Astrocyte of the cerebellum (primary cell): ENCODE data around the gene FCF1.

ENCODE experiments used
- DNase-seq: peaks from one replicate; pipeline ENCODE4 v3.0.0-alpha.2; 2011; ENCODE audit warnings: low read depth
- H3K4me3 ChIP-seq: 2 replicates; pipeline ENCODE4 v1.5.1; 2011; ENCODE audit warnings: mild to moderate bottlenecking, low read depth, low read length, moderate library complexity
- in situ Hi-C: cut with HindIII; loops from 2 replicates; pipeline ENCODE4 v1.10.0; 2017; ENCODE audit warnings: low sequenced_read_pairs
- TF ChIP-seq, protein P1 (sequence below): IDR thresholded peaks from 2 replicates; pipeline ENCODE4 v1.5.1; 2012; ENCODE audit warnings: low read length, low read depth, moderate library complexity, mild to moderate bottlenecking; ENCODE audit errors: missing control alignments

FCF1 gene

DNA sequence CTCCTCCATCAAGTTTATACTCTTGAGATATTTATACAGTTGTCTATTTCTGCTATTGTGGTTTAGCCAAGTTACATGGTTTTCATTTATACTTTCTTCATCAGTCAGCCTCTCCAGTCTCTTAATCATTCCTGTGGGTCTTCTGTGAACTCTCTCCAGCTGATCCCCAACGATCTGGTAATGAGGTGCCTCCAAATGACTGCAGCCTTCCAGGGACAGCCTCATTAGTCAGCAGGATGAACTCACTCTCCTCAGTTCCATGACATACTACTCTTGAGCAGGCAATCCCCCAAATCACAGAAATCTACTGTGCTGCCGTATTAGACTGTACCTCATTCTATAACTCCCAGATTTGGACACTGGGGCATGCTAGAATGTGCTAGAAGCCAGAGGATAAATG is 15.4 kb upstream of the FCF1 start:
- in situ Hi-C loops: no loop called here
- TF ChIP-seq, protein P1, sequence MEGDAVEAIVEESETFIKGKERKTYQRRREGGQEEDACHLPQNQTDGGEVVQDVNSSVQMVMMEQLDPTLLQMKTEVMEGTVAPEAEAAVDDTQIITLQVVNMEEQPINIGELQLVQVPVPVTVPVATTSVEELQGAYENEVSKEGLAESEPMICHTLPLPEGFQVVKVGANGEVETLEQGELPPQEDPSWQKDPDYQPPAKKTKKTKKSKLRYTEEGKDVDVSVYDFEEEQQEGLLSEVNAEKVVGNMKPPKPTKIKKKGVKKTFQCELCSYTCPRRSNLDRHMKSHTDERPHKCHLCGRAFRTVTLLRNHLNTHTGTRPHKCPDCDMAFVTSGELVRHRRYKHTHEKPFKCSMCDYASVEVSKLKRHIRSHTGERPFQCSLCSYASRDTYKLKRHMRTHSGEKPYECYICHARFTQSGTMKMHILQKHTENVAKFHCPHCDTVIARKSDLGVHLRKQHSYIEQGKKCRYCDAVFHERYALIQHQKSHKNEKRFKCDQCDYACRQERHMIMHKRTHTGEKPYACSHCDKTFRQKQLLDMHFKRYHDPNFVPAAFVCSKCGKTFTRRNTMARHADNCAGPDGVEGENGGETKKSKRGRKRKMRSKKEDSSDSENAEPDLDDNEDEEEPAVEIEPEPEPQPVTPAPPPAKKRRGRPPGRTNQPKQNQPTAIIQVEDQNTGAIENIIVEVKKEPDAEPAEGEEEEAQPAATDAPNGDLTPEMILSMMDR: no peak
- H3K4me3 ChIP-seq: no peak overlapping the region
- DNase-seq: no peak

DNA sequence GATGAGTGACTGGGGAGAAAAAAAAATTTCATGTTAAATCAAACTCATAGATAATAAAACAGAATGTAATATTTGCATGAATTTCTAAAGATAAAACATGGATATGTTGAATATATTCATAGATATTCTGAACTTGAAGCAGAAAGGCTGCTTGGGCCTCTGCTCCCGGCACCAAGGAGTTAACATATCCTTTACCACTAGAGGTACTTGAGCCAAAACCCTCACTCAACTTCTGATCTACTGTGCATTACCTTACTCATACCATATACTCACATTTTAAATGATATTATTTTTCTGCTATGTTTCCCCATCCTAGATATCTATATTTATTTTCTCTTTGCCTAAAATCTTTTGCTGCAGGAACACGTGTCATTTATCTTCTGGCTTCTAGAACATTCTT is 15.0 kb upstream of the FCF1 start:
- TF ChIP-seq, protein P1: no peak
- no peak for DNase-seq
- no peak overlapping the region for H3K4me3 ChIP-seq
- in situ Hi-C loops: no loop called here

DNA sequence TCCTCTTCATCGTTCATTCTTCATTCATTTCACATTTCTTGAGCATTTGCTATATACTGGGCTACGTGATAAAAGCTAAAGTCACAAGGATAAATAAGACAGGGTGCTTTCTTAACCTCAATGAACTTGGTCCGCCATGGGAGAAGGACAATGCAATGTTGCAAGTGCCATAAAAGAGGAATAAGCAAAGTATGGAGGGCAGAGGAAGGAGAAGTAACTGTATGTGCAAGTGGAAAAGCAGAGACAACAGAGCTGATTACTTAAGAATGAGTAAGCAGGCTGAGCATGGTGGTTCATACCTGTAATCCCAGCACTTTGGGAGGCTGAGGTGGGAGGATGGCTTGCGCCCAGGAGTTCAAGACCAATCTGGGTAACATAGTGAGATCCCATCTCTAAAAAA is 14.5 kb upstream of the FCF1 start:
- in situ Hi-C loops: no loop called here
- TF ChIP-seq, protein P1: no peak
- DNase-seq: no peak
- no peak overlapping the region for H3K4me3 ChIP-seq

DNA sequence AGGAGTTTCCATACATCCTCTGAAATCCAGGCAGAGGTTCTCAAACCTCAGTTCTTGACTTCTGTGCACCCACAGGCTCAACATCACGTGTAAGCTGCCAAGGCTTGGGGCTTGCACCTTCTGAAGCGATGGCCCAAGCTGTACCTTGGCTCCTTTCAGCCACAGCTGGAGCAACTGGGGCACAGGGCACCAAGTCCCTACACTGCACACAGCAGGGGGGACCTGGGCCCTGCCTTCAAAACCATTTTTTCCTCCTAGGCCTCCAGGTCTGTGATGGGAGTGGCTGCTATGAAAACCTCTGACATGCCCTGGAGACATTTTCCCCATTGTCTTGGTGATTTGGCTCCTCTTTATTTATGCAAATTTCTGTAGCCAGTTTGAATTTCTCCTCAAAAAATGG is 10.7 kb upstream of the FCF1 start:
- TF ChIP-seq, protein P1: no peak
- no peak overlapping the region for H3K4me3 ChIP-seq
- no peak for DNase-seq
- in situ Hi-C loops: no loop called here

DNA sequence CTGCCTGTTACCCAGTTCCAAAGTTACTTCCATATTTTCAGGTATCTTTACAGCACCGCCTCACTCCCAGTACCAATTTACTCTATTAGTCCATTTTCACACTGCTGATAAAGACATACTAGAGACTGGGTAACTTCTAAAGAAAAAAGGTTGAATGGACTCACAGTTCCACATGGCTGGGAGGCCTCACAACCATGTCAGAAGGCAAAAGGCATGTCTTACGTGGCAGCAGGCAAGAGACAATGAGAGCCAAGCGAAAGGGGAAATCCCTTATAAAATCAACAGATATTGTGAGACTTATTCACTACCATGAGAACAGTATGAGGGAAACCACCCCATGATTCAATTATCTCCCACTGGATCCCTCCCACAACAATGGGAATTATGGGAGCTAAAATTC is 9.9 kb upstream of the FCF1 start:
- no peak overlapping the region for H3K4me3 ChIP-seq
- in situ Hi-C loops: no loop called here
- no peak for DNase-seq
- TF ChIP-seq, protein P1: no peak

DNA sequence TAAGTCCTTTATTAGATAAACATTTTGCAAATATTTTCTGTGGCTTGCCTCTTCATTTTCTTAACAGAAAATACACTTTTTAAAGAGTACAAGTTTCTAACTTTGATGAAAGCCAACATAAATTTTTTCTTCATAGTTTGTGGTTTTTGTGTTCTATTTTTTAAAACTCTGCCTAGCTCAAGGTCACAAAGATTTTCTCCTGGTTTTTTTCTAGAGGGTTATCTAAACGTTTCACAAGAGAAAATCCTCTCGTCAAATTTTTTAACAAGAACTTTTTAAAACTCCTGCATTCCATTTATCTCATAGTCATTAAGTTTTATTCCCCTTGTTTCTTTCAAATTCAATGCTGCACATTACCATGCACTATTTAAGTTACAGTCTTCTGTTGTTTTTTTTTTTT is 8.3 kb upstream of the FCF1 start:
- in situ Hi-C loops: no loop called here
- TF ChIP-seq, protein P1: no peak
- DNase-seq: no peak

More for the DNA sequence above, 8.3 kb upstream of the FCF1 start:
- no peak overlapping the region for H3K4me3 ChIP-seq
